Posterior vena cava (tissue), 2 donors: ENCODE results near the gene AURKA. TPM values are rescaled to one million over a fixed set of nuclear protein-coding genes. Genes with fewer than 3 reads are reported as not detected.
"Not testable (repeated sequence)": the region's sequence is repeated elsewhere in the genome, so short reads cannot be mapped to it uniquely, and the experiment has no call there.

Source experiments
- DNase-seq: peaks from one replicate; pipeline ENCODE4 v3.0.0-alpha.2; 2020; ENCODE audit warnings: low spot score
- intact Hi-C, 2 donors: fragments of 100-400 bp; cut with DNase I; formaldehyde crosslinking; loops; one replicate each; pipeline versions ENCODE4 v1.14.1 to v1.14.2; 2022 to 2023
- total RNA-seq, 2 donors: library from RNA; stranded (reverse); fragmentation: NEBNext Ultra II Directional; extraction: Animal tissue kit (Norgen Biotek cat#: 25700); gene quantifications; one replicate each; pipeline ENCODE4 v1.2.1, GENCODE V29; 2021
- donor health status: DM: yes; HTN: yes; CAD: no.
- donor health status: DM: yes; HTN: yes; CAD: no.

Gene AURKA
- total RNA-seq, 2 donors from 2014 or later = 1.8 to 2.9 TPM

GRCh38 chr20:56400001-56400640 lies 8.1 kb upstream of the AURKA start:
- intact Hi-C loops = loop anchor here in 1 of 2 donors (10.0 kb wide), 1 partner anchor 65 kb away; the partner anchor contains the start of gene RTF2
- DNase-seq = no peak

- intact Hi-C loops = loop anchor here in 1 of 2 donors (10.0 kb wide), 1 partner anchor 70 kb away; the partner anchor contains the start of gene RTF2
- DNase-seq = no peak
Observed at GRCh38 chr20:56395166-56395565, 3.2 kb upstream of the AURKA start.

GRCh38 chr20:56393653-56394052 lies 1.6 kb upstream of the AURKA start:
- no peak for DNase-seq
- intact Hi-C loops = loop anchor here in 1 of 2 donors (10.0 kb wide), 1 partner anchor 71 kb away; the partner anchor contains the start of gene RTF2

- DNase-seq = no peak
- intact Hi-C loops = loop anchor here in 1 of 2 donors (10.0 kb wide), 1 partner anchor 72 kb away; the partner anchor contains the start of gene RTF2
Observed at GRCh38 chr20:56392881-56393482, 967 bp upstream of the AURKA start.

- intact Hi-C loops = loop anchor here in 1 of 2 donors (10.0 kb wide), 1 partner anchor 73 kb away; the partner anchor contains the start of gene RTF2
- no peak for DNase-seq
Observed at GRCh38 chr20:56391596-56392131, 351 bp downstream of the AURKA start.

GRCh38 chr20:56391037-56391436 lies 978 bp downstream of the AURKA start:
- no peak for DNase-seq
- intact Hi-C loops = loop anchor here in 1 of 2 donors (10.0 kb wide), 1 partner anchor 74 kb away; the partner anchor contains the start of gene RTF2

GRCh38 chr20:56390396-56390795 lies 1.6 kb downstream of the AURKA start:
- intact Hi-C loops = loop anchor here in 1 of 2 donors (10.0 kb wide), 1 partner anchor 74 kb away; the partner anchor contains the start of gene RTF2

GRCh38 chr20:56389807-56390206 lies 2.2 kb downstream of the AURKA start:
- intact Hi-C loops = loop anchor here in 1 of 2 donors (10.0 kb wide), 1 partner anchor 75 kb away; the partner anchor contains the start of gene RTF2
- DNase-seq = no peak

More at GRCh38 chr20:56390396-56390795, 1.6 kb downstream of the AURKA start:
- not testable (repeated sequence) for DNase-seq

- no peak for DNase-seq
- intact Hi-C loops = no loop called here
Observed at GRCh38 chr20:56388882-56389281, 3.1 kb downstream of the AURKA start.

GRCh38 chr20:56386219-56386618 lies 5.8 kb downstream of the AURKA start:
- intact Hi-C loops = no loop called here
- DNase-seq = no peak

- no peak for DNase-seq
- intact Hi-C loops = no loop called here
Observed at GRCh38 chr20:56385130-56385529, 6.9 kb downstream of the AURKA start.

- intact Hi-C loops = no loop called here
- DNase-seq = no peak
Observed at GRCh38 chr20:56383334-56383733, 8.7 kb downstream of the AURKA start.

- intact Hi-C loops = no loop called here
Observed at GRCh38 chr20:56382696-56383095, 9.3 kb downstream of the AURKA start.

GRCh38 chr20:56381501-56381900 lies 10.5 kb downstream of the AURKA start:
- intact Hi-C loops = no loop called here
- no peak for DNase-seq

More at GRCh38 chr20:56382696-56383095, 9.3 kb downstream of the AURKA start:
- DNase-seq = no peak

- intact Hi-C loops = no loop called here
- DNase-seq = no peak
Observed at GRCh38 chr20:56380375-56380774, 11.6 kb downstream of the AURKA start.

GRCh38 chr20:56378386-56378785 lies 13.6 kb downstream of the AURKA start:
- intact Hi-C loops = no loop called here
- no peak for DNase-seq

GRCh38 chr20:56376331-56376730 lies 15.7 kb downstream of the AURKA start:
- intact Hi-C loops = no loop called here
- DNase-seq = no peak

GRCh38 chr20:56373942-56374341 lies 18.1 kb downstream of the AURKA start:
- DNase-seq = no peak
- intact Hi-C loops = no loop called here

GRCh38 chr20:56372850-56373249 lies 19.2 kb downstream of the AURKA start:
- DNase-seq = no peak
- intact Hi-C loops = no loop called here

GRCh38 chr20:56371977-56372376 lies 20.0 kb downstream of the AURKA start:
- intact Hi-C loops = no loop called here
- DNase-seq = no peak
